Stimulated activated naive CD8-positive, alpha-beta T cell treated with anti-CD3 and anti-CD28 coated beads, Interleukin-15, Interleukin-2, amounts not matched to agents 100 ng/mL and 50 ng/mL, for 24 hours (primary cell): Measurements from ENCODE around the gene MARK4.
"Not testable (repeated sequence)": the region's sequence is repeated elsewhere in the genome, so short reads cannot be mapped to it uniquely, and the experiment has no call there.

Experiments used
- H3K27ac Mint-ChIP-seq: one replicate; pipeline ENCODE4 v1.8.0; 2021; ENCODE audit warnings: mild to moderate bottlenecking, mixed read lengths
- H3K27me3 Mint-ChIP-seq: one replicate; pipeline ENCODE4 v1.8.0; 2021; ENCODE audit warnings: mixed read lengths
- H3K36me3 Mint-ChIP-seq: one replicate; pipeline ENCODE4 v1.8.0; 2021; ENCODE audit warnings: low read depth, mixed read lengths
- H3K4me1 Mint-ChIP-seq: one replicate; pipeline ENCODE4 v1.8.0; 2021; ENCODE audit warnings: low read depth, mixed read lengths
- H3K4me3 Mint-ChIP-seq: one replicate; pipeline ENCODE4 v1.8.0; 2021; ENCODE audit warnings: mild to moderate bottlenecking, mixed read lengths
- H3K9me3 Mint-ChIP-seq: one replicate; pipeline ENCODE4 v1.8.0; 2021; ENCODE audit warnings: mixed read lengths

Gene MARK4

DNA sequence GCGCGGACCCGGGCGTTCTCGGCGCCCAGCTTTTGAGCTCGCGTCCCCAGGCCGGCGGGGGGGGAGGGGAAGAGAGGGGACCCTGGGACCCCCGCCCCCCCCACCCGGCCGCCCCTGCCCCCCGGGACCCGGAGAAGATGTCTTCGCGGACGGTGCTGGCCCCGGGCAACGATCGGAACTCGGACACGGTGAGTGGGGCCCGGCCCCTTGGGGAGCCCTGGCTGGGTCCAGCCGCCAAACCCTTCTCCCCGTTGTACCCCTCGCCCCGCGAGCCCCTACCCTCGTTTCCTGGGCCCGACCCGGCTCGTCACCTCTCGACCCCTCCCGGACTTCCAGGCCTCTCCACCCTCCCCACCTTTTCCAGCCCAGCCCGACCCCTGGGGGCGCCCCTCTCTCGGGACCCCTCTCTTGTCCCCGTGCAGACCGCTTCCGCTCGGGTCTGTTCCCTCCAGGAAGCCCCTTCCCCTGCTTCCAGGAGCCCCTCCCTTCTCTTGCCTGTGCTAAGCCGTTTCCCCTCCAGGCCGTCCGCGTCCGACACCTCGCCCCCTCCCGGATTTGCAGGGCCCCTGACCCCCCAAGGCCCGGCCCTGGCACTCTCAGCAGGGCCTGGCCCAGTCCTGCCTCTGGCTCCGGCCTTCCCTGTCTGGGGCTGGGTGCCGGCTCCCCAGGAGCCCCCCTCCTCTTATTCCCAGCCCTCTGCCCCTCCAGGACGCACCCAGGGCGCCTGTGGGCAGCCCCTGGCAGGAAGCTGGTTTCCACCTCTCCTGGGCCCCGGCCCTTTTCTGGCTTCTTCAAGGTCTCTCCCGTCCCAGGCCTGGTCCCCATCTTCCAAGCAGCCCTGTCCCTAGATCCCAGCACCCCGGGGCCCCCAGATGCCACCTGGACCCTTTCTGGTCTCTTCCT is 632 bp downstream of the MARK4 start:
- peaks cover 3% of the 10 kb centered on the region for H3K27me3 Mint-ChIP-seq
- H3K4me1 Mint-ChIP-seq = peaks cover 31% of the 10 kb centered on the region
- no peaks in the 10 kb centered on the region for H3K36me3 Mint-ChIP-seq
- H3K27ac Mint-ChIP-seq = peak overlapping the region; percentile 31
- no peaks in the 10 kb centered on the region for H3K9me3 Mint-ChIP-seq
- H3K4me3 Mint-ChIP-seq = peak overlapping the region; percentile 77

GRCh38 chr19:45253396-45254027 is 2.4 kb downstream of the MARK4 start:
- H3K4me1 Mint-ChIP-seq = peaks cover 31% of the 10 kb centered on the region
- H3K9me3 Mint-ChIP-seq = no peaks in the 10 kb centered on the region
- peak overlapping the region; percentile 77 for H3K4me3 Mint-ChIP-seq
- H3K27ac Mint-ChIP-seq = peak overlapping the region; percentile 26
- H3K27me3 Mint-ChIP-seq = peaks cover 3% of the 10 kb centered on the region
- H3K36me3 Mint-ChIP-seq = no peaks in the 10 kb centered on the region

GRCh38 chr19:45254044-45254531 is 3.0 kb downstream of the MARK4 start:
- Mint-ChIP-seq H3K27me3 (peaks cover 3% of the 10 kb centered on the region), H3K36me3 (no peaks in the 10 kb centered on the region), H3K27ac (no peak overlapping the region), H3K9me3 (no peaks in the 10 kb centered on the region), H3K4me3 (no peak overlapping the region), H3K4me1 (peaks cover 31% of the 10 kb centered on the region)

DNA sequence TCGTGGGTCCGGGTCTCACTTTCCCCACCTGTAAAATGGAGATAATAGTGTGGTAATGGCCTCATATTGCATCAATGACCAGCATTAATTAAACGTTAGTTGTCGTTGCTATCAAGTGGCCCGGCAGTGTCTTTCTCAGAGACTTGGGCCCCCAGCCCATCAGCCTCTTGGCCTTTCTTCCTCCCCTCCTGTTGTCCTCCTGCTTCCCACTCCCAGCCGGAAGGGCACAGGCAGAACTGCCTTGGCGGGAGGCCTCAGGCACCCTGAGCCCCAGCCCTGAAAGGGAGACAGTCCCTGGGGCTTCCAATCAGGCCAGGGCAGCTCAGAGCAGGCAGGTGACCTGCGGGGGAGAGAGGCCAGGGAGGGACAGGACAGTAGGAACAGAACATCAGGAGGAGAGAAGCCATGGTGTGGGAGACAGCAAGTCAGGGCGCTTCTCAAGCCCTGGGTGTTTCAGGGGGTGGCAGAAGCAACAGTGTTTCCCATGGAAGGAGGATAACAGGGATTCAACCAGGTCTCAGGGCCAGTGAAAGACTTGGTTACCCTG is 4.6 kb downstream of the MARK4 start:
- peaks cover 1% of the 10 kb centered on the region for H3K27me3 Mint-ChIP-seq
- no peaks in the 10 kb centered on the region for H3K36me3 Mint-ChIP-seq
- no peaks in the 10 kb centered on the region for H3K9me3 Mint-ChIP-seq
- H3K4me3 Mint-ChIP-seq = no peak overlapping the region
- peaks cover 25% of the 10 kb centered on the region for H3K4me1 Mint-ChIP-seq
- H3K27ac Mint-ChIP-seq = no peak overlapping the region

DNA sequence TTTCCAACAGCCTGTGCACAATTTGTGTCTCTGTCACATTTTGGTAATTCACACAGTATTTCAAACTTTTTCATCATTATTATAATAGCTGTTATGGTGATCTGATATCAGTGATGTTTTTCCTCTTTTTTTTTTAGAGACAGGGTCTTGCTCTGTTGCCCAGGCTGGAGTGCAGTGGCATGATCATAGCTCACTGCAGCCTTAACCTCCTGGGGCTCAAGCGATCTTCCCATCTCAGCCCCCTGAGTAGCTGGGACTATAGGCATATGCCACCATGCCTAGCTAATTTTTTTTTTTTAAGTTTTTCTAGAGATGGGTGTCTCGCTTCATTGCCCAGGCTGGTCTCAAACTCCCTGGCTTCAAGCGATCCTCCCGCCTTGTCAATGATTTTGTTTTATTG is 5.8 kb downstream of the MARK4 start:
- Mint-ChIP-seq H3K27me3 (no peaks in the 10 kb centered on the region), H3K27ac (no peak overlapping the region), H3K9me3 (no peaks in the 10 kb centered on the region), H3K4me3 (no peak overlapping the region), H3K36me3 (no peaks in the 10 kb centered on the region), H3K4me1 (peaks cover 23% of the 10 kb centered on the region)

DNA sequence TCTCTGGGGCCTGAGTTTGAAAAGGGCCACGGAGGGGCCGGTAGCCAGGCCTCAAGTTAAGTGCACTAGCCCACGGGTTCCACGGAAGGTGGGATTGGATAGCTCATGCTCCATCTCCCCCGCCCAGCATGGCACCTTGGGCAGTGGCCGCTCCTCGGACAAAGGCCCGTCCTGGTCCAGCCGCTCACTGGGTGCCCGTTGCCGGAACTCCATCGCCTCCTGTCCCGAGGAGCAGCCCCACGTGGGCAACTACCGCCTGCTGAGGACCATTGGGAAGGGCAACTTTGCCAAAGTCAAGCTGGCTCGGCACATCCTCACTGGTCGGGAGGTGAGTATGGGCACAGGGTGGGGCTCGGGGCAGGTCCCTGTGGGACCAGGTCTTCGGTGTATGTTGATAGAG is 7.8 kb downstream of the MARK4 start:
- Mint-ChIP-seq H3K36me3 (no peaks in the 10 kb centered on the region), H3K9me3 (no peaks in the 10 kb centered on the region), H3K4me3 (no peak overlapping the region), H3K4me1 (peaks cover 4% of the 10 kb centered on the region), H3K27ac (no peak overlapping the region), H3K27me3 (no peaks in the 10 kb centered on the region)

GRCh38 chr19:45262570-45262969 is 11.5 kb downstream of the MARK4 start:
- H3K4me1 Mint-ChIP-seq = no peaks in the 10 kb centered on the region
- no peaks in the 10 kb centered on the region for H3K27me3 Mint-ChIP-seq
- no peaks in the 10 kb centered on the region for H3K9me3 Mint-ChIP-seq
- no peak overlapping the region for H3K4me3 Mint-ChIP-seq
- H3K27ac Mint-ChIP-seq = no peak overlapping the region
- H3K36me3 Mint-ChIP-seq = no peaks in the 10 kb centered on the region

- Mint-ChIP-seq H3K4me1 (no peaks in the 10 kb centered on the region), H3K27me3 (no peaks in the 10 kb centered on the region), H3K4me3 (no peak overlapping the region), H3K27ac (no peak overlapping the region), H3K9me3 (no peaks in the 10 kb centered on the region), H3K36me3 (no peaks in the 10 kb centered on the region)
Observed at GRCh38 chr19:45263013-45263412, 11.9 kb downstream of the MARK4 start.

- H3K27ac Mint-ChIP-seq = no peak overlapping the region
- no peaks in the 10 kb centered on the region for H3K4me1 Mint-ChIP-seq
- no peaks in the 10 kb centered on the region for H3K9me3 Mint-ChIP-seq
- H3K4me3 Mint-ChIP-seq = no peak overlapping the region
- no peaks in the 10 kb centered on the region for H3K27me3 Mint-ChIP-seq
- H3K36me3 Mint-ChIP-seq = no peaks in the 10 kb centered on the region
Observed at GRCh38 chr19:45264781-45265317, 13.8 kb downstream of the MARK4 start.

- Mint-ChIP-seq H3K27ac (no peak overlapping the region), H3K9me3 (no peaks in the 10 kb centered on the region), H3K4me3 (no peak overlapping the region), H3K27me3 (no peaks in the 10 kb centered on the region), H3K4me1 (no peaks in the 10 kb centered on the region), H3K36me3 (no peaks in the 10 kb centered on the region)
Observed at GRCh38 chr19:45265375-45265774, 14.3 kb downstream of the MARK4 start.

GRCh38 chr19:45267296-45267695 is 16.2 kb downstream of the MARK4 start:
- H3K27me3 Mint-ChIP-seq = no peaks in the 10 kb centered on the region
- H3K27ac Mint-ChIP-seq = no peak overlapping the region
- H3K9me3 Mint-ChIP-seq = no peaks in the 10 kb centered on the region

DNA sequence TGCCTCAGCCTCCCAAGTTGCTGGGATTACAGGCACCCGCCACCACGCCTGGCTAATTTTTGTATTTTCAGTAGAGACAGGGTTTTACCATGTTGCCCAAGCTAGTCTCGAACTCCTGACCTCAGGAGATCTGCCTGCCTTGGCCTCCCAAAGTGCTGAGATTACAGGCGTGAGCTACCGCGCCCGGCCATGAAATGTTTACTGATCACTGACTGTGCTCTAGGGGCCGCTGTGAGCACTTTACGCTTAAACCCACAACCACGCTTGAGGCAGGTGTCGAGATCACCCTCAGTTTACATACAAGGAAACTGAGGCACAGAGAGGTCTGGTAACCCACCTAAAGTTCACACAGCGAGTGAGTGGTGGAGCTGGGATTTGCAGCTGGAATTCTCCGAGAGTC is 18.9 kb downstream of the MARK4 start:
- not testable (repeated sequence) for H3K4me3 Mint-ChIP-seq, H3K27me3 Mint-ChIP-seq, H3K27ac Mint-ChIP-seq, H3K4me1 Mint-ChIP-seq, H3K9me3 Mint-ChIP-seq
- peaks cover 10% of the 10 kb centered on the region for H3K36me3 Mint-ChIP-seq

More at GRCh38 chr19:45267296-45267695, 16.2 kb downstream of the MARK4 start:
- peaks cover 6% of the 10 kb centered on the region for H3K36me3 Mint-ChIP-seq
- H3K4me3 Mint-ChIP-seq = no peak overlapping the region
- H3K4me1 Mint-ChIP-seq = no peaks in the 10 kb centered on the region

- Mint-ChIP-seq H3K36me3 (peaks cover 10% of the 10 kb centered on the region), H3K27ac (no peak overlapping the region), H3K4me3 (no peak overlapping the region), H3K27me3 (no peaks in the 10 kb centered on the region), H3K4me1 (no peaks in the 10 kb centered on the region), H3K9me3 (no peaks in the 10 kb centered on the region)
Observed at GRCh38 chr19:45271098-45271734, 20.1 kb downstream of the MARK4 start.

DNA sequence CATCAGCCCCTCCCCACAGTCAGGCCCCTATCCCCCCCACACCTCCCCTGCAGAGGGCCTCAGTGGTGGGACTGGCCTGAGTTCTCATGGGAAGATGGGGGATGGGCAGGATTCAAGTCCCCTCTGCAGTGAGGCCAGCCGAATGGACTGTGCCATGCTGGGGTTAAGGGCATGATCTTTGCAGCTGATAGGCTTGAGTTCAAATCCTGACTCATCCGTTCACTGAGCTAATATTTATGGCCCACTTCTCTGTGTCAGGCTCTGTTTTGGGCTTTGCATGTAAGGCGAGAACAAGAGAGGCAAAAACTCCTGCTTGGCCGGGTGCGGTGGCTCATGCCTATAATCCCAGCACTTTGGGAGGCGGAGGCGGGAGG is 20.7 kb downstream of the MARK4 start:
- Mint-ChIP-seq H3K4me1 (no peaks in the 10 kb centered on the region), H3K27ac (no peak overlapping the region), H3K9me3 (no peaks in the 10 kb centered on the region), H3K27me3 (no peaks in the 10 kb centered on the region), H3K4me3 (no peak overlapping the region), H3K36me3 (peaks cover 10% of the 10 kb centered on the region)

GRCh38 chr19:45273521-45273855 is 22.4 kb downstream of the MARK4 start:
- Mint-ChIP-seq H3K27ac (no peak overlapping the region), H3K4me1 (no peaks in the 10 kb centered on the region), H3K27me3 (no peaks in the 10 kb centered on the region), H3K9me3 (no peaks in the 10 kb centered on the region), H3K36me3 (peaks cover 14% of the 10 kb centered on the region), H3K4me3 (no peak overlapping the region)
